Mucosa of stomach (tissue), 1 donor: Measurements from ENCODE around the gene TCF15.

Experiments used
- H3K27me3 ChIP-seq: one replicate; pipeline ENCODE4 v1.7.0; 2013; ENCODE audit warnings: mild to moderate bottlenecking, low read length; ENCODE audit not compliant: control insufficient read depth, insufficient read depth
- H3K36me3 ChIP-seq: one replicate; pipeline ENCODE4 v1.7.0; 2013; ENCODE audit warnings: low read length; ENCODE audit not compliant: control insufficient read depth, insufficient read depth
- H3K4me1 ChIP-seq: one replicate; pipeline ENCODE4 v1.7.0; 2013; ENCODE audit warnings: mild to moderate bottlenecking, low read length; ENCODE audit not compliant: control insufficient read depth, insufficient read depth
- H3K4me3 ChIP-seq: one replicate; pipeline ENCODE4 v1.7.0; 2013; ENCODE audit warnings: low read length
- H3K9ac ChIP-seq: one replicate; pipeline ENCODE4 v1.7.0; 2013; ENCODE audit warnings: mild to moderate bottlenecking, low read length, moderate library complexity
- H3K9me3 ChIP-seq: one replicate; pipeline ENCODE4 v1.7.0; 2013; ENCODE audit warnings: mild to moderate bottlenecking, low read length, moderate library complexity; ENCODE audit not compliant: control insufficient read depth
- donor health status: Pancreatic carcinoma.

The TCF15 gene

DNA sequence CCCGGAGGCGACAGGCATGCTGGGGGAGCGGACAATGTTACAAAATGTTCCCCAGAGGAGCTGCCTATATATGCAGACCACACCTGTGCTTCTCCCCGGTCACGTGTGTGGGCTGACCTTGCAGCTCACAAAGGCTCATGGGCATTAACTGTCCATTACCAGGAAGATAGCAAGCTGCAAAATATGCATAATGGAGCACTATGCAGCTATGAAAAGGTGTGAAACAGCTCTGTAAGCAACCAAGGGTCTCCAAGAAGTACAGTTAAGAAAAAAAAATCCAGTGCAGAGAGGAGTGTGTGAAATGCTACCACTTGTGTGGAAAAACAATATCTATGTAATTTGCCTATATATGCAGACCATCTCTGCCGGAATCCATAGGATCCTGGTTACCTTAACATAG is 9.4 kb downstream of the TCF15 start:
- no peak overlapping the region for H3K9ac ChIP-seq
- peaks cover 9% of the 10 kb centered on the region for H3K27me3 ChIP-seq
- H3K36me3 ChIP-seq: no peaks in the 10 kb centered on the region
- no peaks in the 10 kb centered on the region for H3K4me1 ChIP-seq
- H3K4me3 ChIP-seq: no peak overlapping the region
- no peaks in the 10 kb centered on the region for H3K9me3 ChIP-seq

DNA sequence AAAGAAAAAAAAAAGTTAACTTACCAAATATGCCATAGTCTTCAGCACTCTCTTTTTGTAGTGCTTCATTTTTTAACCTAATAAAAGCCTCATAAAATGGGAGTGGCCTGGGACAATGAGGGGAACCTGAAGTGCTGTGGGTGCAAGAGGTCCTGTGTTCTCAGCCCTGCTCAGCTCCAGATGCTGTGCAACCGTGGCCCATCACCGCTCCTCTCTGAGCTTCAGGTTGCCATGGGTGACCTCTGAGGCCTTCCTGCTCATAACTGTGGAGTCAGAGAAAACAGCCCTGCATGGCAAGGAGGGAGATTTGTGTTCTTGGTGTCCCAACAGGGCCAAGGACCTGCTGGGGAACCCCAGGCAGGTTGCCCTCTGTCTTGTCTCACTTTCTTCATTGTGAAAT is 10.0 kb downstream of the TCF15 start:
- no peak overlapping the region for H3K4me3 ChIP-seq
- H3K9me3 ChIP-seq: no peaks in the 10 kb centered on the region
- peaks cover 9% of the 10 kb centered on the region for H3K27me3 ChIP-seq
- no peaks in the 10 kb centered on the region for H3K4me1 ChIP-seq
- no peaks in the 10 kb centered on the region for H3K36me3 ChIP-seq
- H3K9ac ChIP-seq: no peak overlapping the region

DNA sequence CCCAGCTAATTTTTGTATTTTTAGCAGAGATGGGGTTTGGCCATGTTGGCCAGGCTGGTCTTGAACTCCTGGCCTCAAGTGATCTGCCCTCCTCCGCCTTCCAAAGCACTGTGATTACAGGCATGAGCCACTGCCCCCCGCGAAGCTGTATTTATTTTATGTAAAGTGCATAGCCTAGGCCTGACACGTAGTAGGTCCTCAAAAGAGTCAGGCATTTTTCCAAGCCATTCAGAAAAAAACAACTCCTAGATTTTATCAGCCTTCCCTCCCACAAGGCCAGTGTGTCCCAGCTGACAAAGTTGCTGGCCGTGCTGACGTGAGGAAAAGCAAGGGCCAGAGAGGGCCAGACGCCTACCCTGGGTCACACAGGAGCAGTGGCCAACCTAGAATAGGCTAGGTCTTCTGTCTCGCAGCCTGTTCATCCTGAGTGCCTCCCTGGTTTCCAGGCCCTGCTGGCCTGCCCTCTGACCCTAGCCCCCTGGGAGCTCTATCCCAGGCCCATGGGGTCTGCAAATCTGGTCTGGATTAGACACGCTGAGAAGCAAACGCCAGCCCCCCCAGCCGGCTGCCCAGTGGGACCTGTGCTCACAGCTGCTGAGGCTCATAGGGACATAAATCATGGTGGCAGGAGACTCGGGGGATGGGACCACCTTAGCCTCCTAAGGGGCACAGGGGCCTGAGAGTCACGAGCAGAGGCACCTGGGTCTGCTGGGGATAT is 11.8 kb downstream of the TCF15 start:
- Histone ChIP-seq H3K4me1 (no peaks in the 10 kb centered on the region), H3K4me3 (no peak overlapping the region), H3K9me3 (no peaks in the 10 kb centered on the region), H3K27me3 (peaks cover 9% of the 10 kb centered on the region), H3K36me3 (no peaks in the 10 kb centered on the region), H3K9ac (no peak overlapping the region)

DNA sequence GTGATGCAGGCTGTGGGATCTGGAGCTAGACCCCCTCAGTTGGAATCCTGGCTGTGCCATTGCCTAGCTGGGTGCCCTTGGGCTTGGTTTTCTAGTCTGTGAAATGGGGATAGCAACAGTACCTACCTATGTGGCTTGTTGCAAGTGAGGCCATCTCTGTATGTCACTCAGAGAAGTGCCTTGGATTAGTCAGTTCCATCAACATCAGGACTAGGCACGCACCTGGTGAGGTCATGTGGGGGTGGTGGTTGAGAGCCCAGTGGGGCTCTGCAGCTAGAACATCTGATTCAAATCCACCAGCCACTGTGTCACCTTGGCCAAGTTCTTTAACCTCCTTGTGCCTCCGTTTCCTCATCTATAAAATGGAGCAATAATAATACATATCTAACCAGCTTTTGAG is 12.5 kb downstream of the TCF15 start:
- Histone ChIP-seq H3K27me3 (peaks cover 9% of the 10 kb centered on the region), H3K4me3 (no peak overlapping the region), H3K9ac (no peak overlapping the region), H3K9me3 (no peaks in the 10 kb centered on the region), H3K36me3 (no peaks in the 10 kb centered on the region), H3K4me1 (no peaks in the 10 kb centered on the region)

DNA sequence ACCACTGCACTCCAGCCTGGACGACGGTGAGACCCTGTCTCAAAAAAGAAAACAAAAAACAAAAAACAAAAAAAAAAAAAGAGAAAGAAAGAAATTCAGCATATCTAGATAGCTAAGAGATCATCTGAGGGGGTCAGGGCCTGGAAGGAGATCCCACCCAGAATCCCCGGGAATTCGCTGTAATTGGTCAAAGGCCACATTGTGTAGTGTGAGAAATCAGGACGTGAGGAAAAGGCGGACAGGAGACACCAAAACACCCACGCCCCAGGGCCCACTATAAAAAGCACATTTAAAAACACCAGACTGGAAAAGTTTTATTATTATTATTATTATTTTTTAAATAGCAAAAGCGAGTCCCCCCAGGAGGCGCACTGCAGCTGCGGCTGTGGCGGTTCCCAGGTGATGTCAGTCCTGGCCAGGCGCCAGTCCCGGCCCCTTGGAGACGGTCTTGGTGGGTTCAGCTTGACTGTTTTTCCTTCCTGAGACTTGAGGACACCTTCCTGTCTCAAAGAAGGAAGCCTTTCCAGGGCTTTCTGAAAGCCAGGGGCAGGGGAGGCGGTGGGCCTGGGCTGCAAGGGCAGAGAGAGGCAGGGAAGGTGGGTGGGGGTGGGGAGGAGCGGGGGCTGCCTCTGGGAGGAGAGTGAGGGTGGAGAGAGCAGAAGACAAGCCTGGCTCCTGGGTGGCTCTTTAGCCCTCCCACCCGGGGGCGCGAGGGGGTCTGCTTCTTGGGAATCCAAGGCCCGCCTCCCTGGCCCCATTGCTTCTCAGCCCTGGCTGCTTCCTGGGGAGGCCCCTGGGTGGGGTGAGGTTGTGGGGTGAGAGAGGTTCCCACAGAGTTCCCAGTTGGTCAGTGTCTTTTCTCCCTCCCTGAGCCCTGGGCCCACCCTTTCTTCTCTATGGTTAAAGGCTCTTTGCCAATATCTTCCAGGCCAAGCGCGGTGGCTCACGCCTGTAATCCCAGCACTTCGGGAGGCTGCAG is 14.5 kb downstream of the TCF15 start:
- H3K4me3 ChIP-seq: no peak overlapping the region
- no peaks in the 10 kb centered on the region for H3K4me1 ChIP-seq
- H3K27me3 ChIP-seq: peaks cover 3% of the 10 kb centered on the region
- H3K36me3 ChIP-seq: no peaks in the 10 kb centered on the region
- no peak overlapping the region for H3K9ac ChIP-seq
- no peaks in the 10 kb centered on the region for H3K9me3 ChIP-seq

DNA sequence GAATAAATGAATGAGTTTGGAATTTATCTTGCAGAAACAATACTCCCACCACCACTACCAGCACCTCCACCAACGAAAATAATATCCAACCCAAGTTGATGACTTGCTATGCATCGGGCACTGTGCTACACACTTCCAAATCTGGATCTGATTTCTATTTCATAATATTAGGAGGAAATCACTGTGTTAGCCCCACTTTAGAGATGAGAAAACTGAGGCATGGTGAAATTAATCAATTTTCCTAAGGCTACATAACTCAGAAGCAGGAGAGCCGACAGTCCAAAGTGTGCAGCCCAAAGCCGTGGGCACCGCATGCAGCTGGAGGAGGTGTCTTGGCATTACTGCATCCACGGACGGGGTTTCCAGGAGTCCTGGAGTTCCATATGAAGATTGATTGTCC is 17.6 kb downstream of the TCF15 start:
- H3K4me3 ChIP-seq: no peak overlapping the region
- H3K9ac ChIP-seq: no peak overlapping the region
- no peaks in the 10 kb centered on the region for H3K27me3 ChIP-seq
- no peaks in the 10 kb centered on the region for H3K36me3 ChIP-seq
- no peaks in the 10 kb centered on the region for H3K9me3 ChIP-seq
- no peaks in the 10 kb centered on the region for H3K4me1 ChIP-seq

DNA sequence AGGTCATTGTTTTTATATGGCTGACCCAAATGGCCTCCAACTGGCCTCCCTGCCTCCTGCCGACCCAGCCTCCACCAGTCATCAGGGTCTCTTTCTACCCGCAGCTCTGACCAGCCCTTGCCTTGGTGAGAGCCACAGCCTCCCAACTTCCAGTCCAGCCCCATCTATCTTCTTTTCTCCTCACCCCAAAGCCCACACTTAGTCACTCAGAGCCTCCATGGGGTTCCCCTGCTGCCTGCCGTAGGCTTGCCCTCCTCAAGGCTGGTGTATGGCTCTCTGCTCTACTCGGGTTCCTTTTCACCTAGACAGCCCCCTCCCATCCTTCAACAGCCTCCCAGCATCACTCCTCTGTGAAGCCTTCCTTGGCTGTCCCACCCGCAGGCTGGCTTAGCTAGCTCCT is 18.2 kb downstream of the TCF15 start:
- Histone ChIP-seq H3K27me3 (no peaks in the 10 kb centered on the region), H3K4me1 (no peaks in the 10 kb centered on the region), H3K9ac (no peak overlapping the region), H3K4me3 (no peak overlapping the region), H3K9me3 (no peaks in the 10 kb centered on the region), H3K36me3 (no peaks in the 10 kb centered on the region)

DNA sequence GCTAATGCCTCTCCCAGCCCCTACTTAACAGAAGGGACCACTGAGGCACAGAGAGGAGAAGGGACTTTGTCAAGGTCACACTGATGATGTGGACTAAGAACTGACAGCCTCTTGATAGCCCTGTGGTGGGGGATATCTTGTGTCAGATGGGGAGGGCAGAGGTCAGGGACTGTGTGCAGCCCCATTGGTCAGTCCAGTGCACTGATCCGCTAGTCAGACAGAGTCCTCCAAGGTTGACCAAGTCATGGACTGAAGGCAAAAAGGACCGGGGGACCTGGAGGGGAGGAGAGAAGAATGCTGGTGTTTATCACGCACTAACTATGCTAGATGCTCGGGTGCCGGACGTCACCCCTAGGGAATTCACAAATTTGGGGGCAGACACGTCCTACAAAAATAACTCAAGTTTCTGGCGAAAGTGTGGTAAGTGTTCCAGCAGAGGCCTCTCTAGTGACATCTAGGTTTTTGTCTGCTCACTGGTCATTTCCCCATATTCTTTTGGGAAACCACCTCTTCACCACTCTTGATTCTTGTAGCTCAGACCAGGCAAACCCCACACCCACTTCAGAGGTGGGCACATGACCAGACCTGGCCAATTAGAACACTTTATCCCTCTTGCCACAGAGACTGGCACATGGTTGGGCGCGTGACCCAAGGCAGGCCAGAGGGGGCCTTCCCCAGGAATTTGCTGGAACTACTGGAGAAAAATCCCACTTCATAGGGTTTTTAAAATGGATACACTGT is 21.0 kb downstream of the TCF15 start:
- Histone ChIP-seq H3K4me1 (no peaks in the 10 kb centered on the region), H3K27me3 (no peaks in the 10 kb centered on the region), H3K9me3 (no peaks in the 10 kb centered on the region), H3K9ac (no peak overlapping the region), H3K4me3 (no peak overlapping the region), H3K36me3 (no peaks in the 10 kb centered on the region)

DNA sequence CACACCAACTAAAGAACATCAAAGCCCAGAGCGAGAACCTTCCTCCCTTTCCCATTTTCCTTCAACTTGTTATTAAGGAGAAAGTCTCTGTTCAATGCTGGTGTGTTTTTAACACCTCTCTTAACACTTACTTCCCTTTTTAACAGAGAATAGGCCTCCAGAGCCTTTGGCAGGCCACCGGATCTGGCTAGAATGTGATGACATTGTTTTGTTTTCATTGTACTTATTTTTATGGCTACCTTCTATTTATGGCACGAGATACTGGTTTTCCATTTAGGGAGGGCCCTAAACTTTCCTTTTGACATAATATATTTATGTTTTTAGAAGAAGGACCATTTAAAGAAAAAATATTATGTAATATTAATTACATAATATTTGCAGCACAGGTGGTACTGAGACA is 21.6 kb downstream of the TCF15 start:
- Histone ChIP-seq H3K9me3 (no peaks in the 10 kb centered on the region), H3K4me3 (no peak overlapping the region), H3K4me1 (no peaks in the 10 kb centered on the region), H3K27me3 (no peaks in the 10 kb centered on the region), H3K9ac (no peak overlapping the region), H3K36me3 (no peaks in the 10 kb centered on the region)

DNA sequence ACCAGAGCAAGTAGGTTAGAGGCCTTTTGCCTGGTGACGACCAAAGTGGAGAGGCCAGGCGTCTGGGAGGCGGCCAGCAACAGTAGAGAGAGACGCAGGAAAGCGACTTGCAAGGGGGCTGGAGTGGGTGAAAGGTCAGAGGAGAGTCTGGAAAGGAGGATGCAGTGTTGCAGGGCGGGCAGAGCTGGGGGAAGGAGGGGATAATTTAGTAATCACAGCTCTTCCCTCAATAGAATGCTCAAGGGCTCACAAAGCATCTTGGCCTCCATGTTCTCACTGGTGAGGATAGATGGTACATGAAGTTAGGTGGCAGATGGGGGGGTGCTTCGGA is 25.2 kb downstream of the TCF15 start:
- H3K9ac ChIP-seq: no peak overlapping the region
- H3K4me3 ChIP-seq: no peak overlapping the region
- no peaks in the 10 kb centered on the region for H3K9me3 ChIP-seq
- H3K27me3 ChIP-seq: no peaks in the 10 kb centered on the region
- no peaks in the 10 kb centered on the region for H3K36me3 ChIP-seq
- H3K4me1 ChIP-seq: no peaks in the 10 kb centered on the region

DNA sequence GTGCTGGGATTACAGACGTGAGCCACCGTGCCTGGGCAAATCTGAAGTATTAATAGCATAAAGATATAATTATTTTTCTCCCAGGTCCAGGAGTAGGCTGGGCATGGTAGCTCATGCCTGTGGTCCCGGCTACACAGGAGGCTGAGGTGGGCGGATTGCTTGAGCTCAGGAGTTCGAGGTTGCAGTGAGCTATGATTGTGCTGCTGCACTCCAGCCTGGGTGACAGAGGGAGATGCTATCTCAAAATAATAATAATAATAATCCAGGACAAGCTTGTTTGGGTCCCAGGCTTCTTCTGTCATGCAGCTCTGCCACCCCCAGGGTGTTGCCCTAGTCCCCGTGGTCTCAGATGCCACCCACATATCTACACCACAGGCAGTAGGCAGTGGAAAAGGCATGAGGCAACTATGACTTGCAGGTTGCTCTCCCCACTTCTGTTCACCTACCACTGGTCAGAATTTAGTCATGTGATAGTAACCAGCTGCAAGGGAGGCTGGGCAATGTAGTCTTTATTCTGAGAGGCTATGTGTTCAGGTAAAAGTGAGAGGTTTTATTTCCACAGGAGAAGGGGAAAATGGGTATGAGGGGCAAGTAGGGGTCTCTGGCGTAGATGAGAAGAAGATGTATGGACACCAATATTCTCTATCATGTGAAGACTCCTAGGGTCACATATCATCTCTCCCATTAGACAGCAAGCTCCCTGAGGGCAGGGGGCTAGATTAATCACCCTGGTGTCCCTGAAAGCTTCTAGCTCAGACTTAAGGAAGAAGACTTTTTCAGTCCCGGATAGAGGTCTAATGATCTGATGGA is 25.7 kb downstream of the TCF15 start:
- Histone ChIP-seq H3K4me3 (no peak overlapping the region), H3K36me3 (no peaks in the 10 kb centered on the region), H3K9ac (no peak overlapping the region), H3K4me1 (no peaks in the 10 kb centered on the region), H3K9me3 (no peaks in the 10 kb centered on the region), H3K27me3 (no peaks in the 10 kb centered on the region)
